Neural cell (in vitro differentiated cells): ENCODE data around the gene PPP2R3A. TPM values are rescaled to one million over a fixed set of nuclear protein-coding genes. Genes with fewer than 3 reads are reported as not detected.

Experiments used
- H2AFZ ChIP-seq: fragments of 200-600, 300-800 bp; sonication (generic), shearing (Covaris generic); 2 replicates; pipeline ENCODE4 v1.6.0; 2014; ENCODE audit warnings: low read depth, mild to moderate bottlenecking, antibody characterized with exemption, low read length, moderate library complexity
- H3F3A ChIP-seq: fragments of 200-600 bp; shearing (Covaris generic); 2 replicates; pipeline ENCODE4 v1.6.1; 2016; ENCODE audit warnings: mild to moderate bottlenecking, moderate library complexity, mixed read lengths, antibody characterized with exemption, low read length; ENCODE audit not compliant: insufficient read depth, poor library complexity, severe bottlenecking
- H3K27ac ChIP-seq: fragments of 200-600, 300-800 bp; sonication (generic), shearing (Covaris generic); 2 replicates; pipeline ENCODE4 v1.5.1; 2014; ENCODE audit warnings: mild to moderate bottlenecking, low read length, moderate library complexity
- H3K27me3 ChIP-seq: fragments of 300-800, 200-600 bp; sonication (generic), shearing (Covaris generic); 2 replicates; pipeline ENCODE4 v1.6.0; 2014; ENCODE audit warnings: mild to moderate bottlenecking, low read depth, low read length, moderate library complexity; ENCODE audit not compliant: insufficient read depth
- H3K36me3 ChIP-seq: fragments of 300-800, 200-600 bp; sonication (generic), shearing (Covaris generic); 2 replicates; pipeline ENCODE4 v1.5.1; 2014; ENCODE audit warnings: mild to moderate bottlenecking, antibody characterized with exemption, low read length, moderate library complexity; ENCODE audit not compliant: insufficient read depth
- H3K4me2 ChIP-seq: fragments of 300-800, 200-600 bp; sonication (generic), shearing (Covaris generic); 2 replicates; pipeline ENCODE4 v1.6.0; 2014; ENCODE audit warnings: mild to moderate bottlenecking, low read length
- H3K4me3 ChIP-seq: fragments of 300-800, 200-600 bp; sonication (generic), shearing (Covaris generic); 2 replicates; pipeline ENCODE4 v1.5.1; 2014; ENCODE audit warnings: mild to moderate bottlenecking, low read length, moderate library complexity
- H3K79me2 ChIP-seq: fragments of 200-600 bp; shearing (Covaris generic); replicated peaks from 2 replicates; pipeline ENCODE4 v1.6.0; 2014; ENCODE audit warnings: mild to moderate bottlenecking, low read length, moderate library complexity; ENCODE audit not compliant: insufficient read depth
- H3K9ac ChIP-seq: fragments of 300-800, 200-600 bp; sonication (generic), shearing (Covaris generic); 2 replicates; pipeline ENCODE4 v1.6.1; 2016; ENCODE audit warnings: mild to moderate bottlenecking, low read length, mixed read lengths
- H3K9me2 ChIP-seq: fragments of 200-600 bp; shearing (Covaris generic); 2 replicates; pipeline ENCODE4 v1.6.1; 2016; ENCODE audit warnings: mild to moderate bottlenecking, low read length, mixed read lengths; ENCODE audit not compliant: insufficient read depth
- H3K9me3 ChIP-seq: fragments of 200-600, 300-800 bp; sonication (generic), shearing (Covaris generic); 2 replicates; pipeline ENCODE4 v1.6.1; 2016; ENCODE audit warnings: mild to moderate bottlenecking, mixed run types, low read length, moderate library complexity, mixed read lengths
- H4K20me1 ChIP-seq: fragments of 200-600 bp; shearing (Covaris generic); 2 replicates; pipeline ENCODE4 v1.6.1; 2016; ENCODE audit warnings: mild to moderate bottlenecking, mixed run types; ENCODE audit not compliant: insufficient read depth
- EP300 ChIP-seq: fragments of 450-650 bp; conservative IDR thresholded peaks from 2 replicates; pipeline ENCODE4 v1.6.1; 2014; ENCODE audit warnings: antibody characterized with exemption, mild to moderate bottlenecking, moderate library complexity; ENCODE audit not compliant: poor library complexity, severe bottlenecking
- EZH2 ChIP-seq: fragments of 200-600, 300-800 bp; shearing (Covaris generic), sonication (generic); IDR thresholded peaks from 2 replicates; pipeline ENCODE4 v1.6.1; 2014; ENCODE audit warnings: antibody characterized with exemption, low read length, borderline replicate concordance, mild to moderate bottlenecking; ENCODE audit not compliant: insufficient read depth, poor library complexity, severe bottlenecking
- MXI1 ChIP-seq: fragments of 450-650 bp; conservative IDR thresholded peaks from 2 replicates; pipeline ENCODE4 v1.6.1; 2014; ENCODE audit warnings: antibody characterized with exemption, mild to moderate bottlenecking; ENCODE audit not compliant: poor library complexity, severe bottlenecking
- POLR2AphosphoS5 ChIP-seq: IDR thresholded peaks from 2 replicates; pipeline ENCODE4 v1.6.1; 2012
- RAD21 ChIP-seq: fragments of 450-650 bp; conservative IDR thresholded peaks from 2 replicates; pipeline ENCODE4 v1.6.1; 2014; ENCODE audit warnings: antibody characterized with exemption, mild to moderate bottlenecking, moderate library complexity
- SMC3 ChIP-seq: fragments of 450-650 bp; conservative IDR thresholded peaks from 2 replicates; pipeline ENCODE4 v1.6.1; 2014; ENCODE audit warnings: antibody characterized with exemption, mild to moderate bottlenecking, moderate library complexity; ENCODE audit not compliant: poor library complexity
- TAF1 ChIP-seq: IDR thresholded peaks from 2 replicates; pipeline ENCODE4 v1.6.1; 2012; ENCODE audit warnings: low read depth
- polyA plus RNA-seq: library from polyadenylated mRNA; depleted of rRNA; stranded (reverse); fragments of >200 nt; gene quantifications from 2 replicates; pipeline ENCODE4 v1.2.3, GENCODE V29; 2014
- TF ChIP-seq, protein P1 (sequence below): IDR thresholded peaks from 2 replicates; pipeline ENCODE4 v1.6.1; 2012; ENCODE audit warnings: borderline replicate concordance
- TF ChIP-seq, protein P2 (sequence below): fragments of 450-650 bp; IDR thresholded peaks from 2 replicates; pipeline ENCODE4 v1.5.1; 2014; ENCODE audit warnings: antibody characterized with exemption, mild to moderate bottlenecking, moderate library complexity; ENCODE audit not compliant: poor library complexity, severe bottlenecking

The PPP2R3A gene
- polyA plus RNA-seq, 1 donor from 2014 or later, result 17.9 TPM

DNA sequence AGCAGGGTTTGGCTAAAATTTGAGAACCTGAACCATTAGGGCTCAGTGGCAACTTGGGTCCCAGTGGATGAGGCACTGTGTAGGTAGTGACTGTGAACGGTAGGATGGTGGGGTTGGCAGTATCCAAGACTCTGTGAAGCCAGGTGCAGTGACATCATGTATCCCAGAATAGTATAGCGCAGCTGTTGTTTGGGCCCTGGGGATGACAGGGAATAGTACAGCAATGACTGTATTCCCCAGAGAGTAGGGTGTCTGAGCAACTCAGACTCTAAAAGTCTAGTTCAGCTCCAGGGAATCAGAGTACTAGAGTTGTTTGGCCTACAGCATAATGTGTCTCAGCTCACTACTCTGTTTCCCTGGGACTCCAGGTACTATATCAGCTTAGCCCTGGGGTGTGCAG, 20.7 kb upstream of the PPP2R3A start:
- Histone ChIP-seq H3K9ac (no peak overlapping the region), H2AFZ (no peak overlapping the region), H3K79me2 (no peaks in the 10 kb centered on the region), H3K4me2 (no peak overlapping the region), H3K27ac (no peak overlapping the region), H3F3A (no peaks in the 10 kb centered on the region), H3K4me3 (no peak overlapping the region), H4K20me1 (no peaks in the 10 kb centered on the region), H3K36me3 (no peaks in the 10 kb centered on the region), H3K27me3 (no peaks in the 10 kb centered on the region), H3K9me2 (no peaks in the 10 kb centered on the region), H3K9me3 (no peaks in the 10 kb centered on the region)
- TF ChIP-seq EZH2 (no peak), EP300 (no peak), TAF1 (no peak), SMC3 (no peak)
- TF ChIP-seq, protein P1, sequence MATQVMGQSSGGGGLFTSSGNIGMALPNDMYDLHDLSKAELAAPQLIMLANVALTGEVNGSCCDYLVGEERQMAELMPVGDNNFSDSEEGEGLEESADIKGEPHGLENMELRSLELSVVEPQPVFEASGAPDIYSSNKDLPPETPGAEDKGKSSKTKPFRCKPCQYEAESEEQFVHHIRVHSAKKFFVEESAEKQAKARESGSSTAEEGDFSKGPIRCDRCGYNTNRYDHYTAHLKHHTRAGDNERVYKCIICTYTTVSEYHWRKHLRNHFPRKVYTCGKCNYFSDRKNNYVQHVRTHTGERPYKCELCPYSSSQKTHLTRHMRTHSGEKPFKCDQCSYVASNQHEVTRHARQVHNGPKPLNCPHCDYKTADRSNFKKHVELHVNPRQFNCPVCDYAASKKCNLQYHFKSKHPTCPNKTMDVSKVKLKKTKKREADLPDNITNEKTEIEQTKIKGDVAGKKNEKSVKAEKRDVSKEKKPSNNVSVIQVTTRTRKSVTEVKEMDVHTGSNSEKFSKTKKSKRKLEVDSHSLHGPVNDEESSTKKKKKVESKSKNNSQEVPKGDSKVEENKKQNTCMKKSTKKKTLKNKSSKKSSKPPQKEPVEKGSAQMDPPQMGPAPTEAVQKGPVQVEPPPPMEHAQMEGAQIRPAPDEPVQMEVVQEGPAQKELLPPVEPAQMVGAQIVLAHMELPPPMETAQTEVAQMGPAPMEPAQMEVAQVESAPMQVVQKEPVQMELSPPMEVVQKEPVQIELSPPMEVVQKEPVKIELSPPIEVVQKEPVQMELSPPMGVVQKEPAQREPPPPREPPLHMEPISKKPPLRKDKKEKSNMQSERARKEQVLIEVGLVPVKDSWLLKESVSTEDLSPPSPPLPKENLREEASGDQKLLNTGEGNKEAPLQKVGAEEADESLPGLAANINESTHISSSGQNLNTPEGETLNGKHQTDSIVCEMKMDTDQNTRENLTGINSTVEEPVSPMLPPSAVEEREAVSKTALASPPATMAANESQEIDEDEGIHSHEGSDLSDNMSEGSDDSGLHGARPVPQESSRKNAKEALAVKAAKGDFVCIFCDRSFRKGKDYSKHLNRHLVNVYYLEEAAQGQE, result no peak
- TF ChIP-seq, protein P2, sequence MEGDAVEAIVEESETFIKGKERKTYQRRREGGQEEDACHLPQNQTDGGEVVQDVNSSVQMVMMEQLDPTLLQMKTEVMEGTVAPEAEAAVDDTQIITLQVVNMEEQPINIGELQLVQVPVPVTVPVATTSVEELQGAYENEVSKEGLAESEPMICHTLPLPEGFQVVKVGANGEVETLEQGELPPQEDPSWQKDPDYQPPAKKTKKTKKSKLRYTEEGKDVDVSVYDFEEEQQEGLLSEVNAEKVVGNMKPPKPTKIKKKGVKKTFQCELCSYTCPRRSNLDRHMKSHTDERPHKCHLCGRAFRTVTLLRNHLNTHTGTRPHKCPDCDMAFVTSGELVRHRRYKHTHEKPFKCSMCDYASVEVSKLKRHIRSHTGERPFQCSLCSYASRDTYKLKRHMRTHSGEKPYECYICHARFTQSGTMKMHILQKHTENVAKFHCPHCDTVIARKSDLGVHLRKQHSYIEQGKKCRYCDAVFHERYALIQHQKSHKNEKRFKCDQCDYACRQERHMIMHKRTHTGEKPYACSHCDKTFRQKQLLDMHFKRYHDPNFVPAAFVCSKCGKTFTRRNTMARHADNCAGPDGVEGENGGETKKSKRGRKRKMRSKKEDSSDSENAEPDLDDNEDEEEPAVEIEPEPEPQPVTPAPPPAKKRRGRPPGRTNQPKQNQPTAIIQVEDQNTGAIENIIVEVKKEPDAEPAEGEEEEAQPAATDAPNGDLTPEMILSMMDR, result no peak

DNA sequence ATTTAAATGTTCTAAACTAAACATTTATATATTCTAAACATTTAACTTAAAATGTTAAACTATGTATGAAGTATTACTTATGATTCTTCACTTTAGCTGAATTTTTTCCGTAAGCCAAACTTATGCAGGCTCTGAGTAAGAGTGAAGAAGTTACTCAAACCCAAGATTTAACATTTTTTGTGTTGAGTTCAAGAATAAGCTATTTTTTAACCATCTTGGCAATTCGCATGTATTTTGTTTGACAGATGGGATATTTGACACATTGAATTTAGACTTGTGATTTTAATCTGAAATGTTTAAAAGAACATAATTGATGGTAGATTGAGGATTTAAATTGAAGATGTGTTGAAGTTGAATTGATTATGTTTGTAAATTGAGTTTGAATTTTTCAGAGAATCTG, 14.6 kb upstream of the PPP2R3A start:
- Histone ChIP-seq H3K9me2 (no peaks in the 10 kb centered on the region), H3K9ac (no peak overlapping the region), H3K79me2 (no peaks in the 10 kb centered on the region), H3K4me2 (no peak overlapping the region), H3K27me3 (no peaks in the 10 kb centered on the region), H4K20me1 (no peaks in the 10 kb centered on the region), H3K4me3 (no peak overlapping the region), H3K36me3 (no peaks in the 10 kb centered on the region), H3K27ac (no peak overlapping the region), H2AFZ (no peak overlapping the region), H3F3A (no peaks in the 10 kb centered on the region), H3K9me3 (no peaks in the 10 kb centered on the region)
- TF ChIP-seq SMC3, result no peak
- no peak for TF ChIP-seq TAF1
- TF ChIP-seq MXI1, result no peak
- TF ChIP-seq RAD21, result no peak
- TF ChIP-seq, protein P1, result no peak
- TF ChIP-seq, protein P2, result no peak
- no peak for TF ChIP-seq EZH2
- no peak for TF ChIP-seq EP300
- TF ChIP-seq POLR2AphosphoS5, result no peak
